Measurements from ENCODE around the gene ZNF839. TPM values are rescaled to one million over a fixed set of nuclear protein-coding genes. Genes with fewer than 3 reads are reported as not detected.
"Not testable (repeated sequence)": the region's sequence is repeated elsewhere in the genome, so short reads cannot be mapped to it uniquely, and the experiment has no call there.

The ZNF839 gene
- polyA plus RNA-seq, 2 donors, result 5.5 to 10.0 TPM

DNA sequence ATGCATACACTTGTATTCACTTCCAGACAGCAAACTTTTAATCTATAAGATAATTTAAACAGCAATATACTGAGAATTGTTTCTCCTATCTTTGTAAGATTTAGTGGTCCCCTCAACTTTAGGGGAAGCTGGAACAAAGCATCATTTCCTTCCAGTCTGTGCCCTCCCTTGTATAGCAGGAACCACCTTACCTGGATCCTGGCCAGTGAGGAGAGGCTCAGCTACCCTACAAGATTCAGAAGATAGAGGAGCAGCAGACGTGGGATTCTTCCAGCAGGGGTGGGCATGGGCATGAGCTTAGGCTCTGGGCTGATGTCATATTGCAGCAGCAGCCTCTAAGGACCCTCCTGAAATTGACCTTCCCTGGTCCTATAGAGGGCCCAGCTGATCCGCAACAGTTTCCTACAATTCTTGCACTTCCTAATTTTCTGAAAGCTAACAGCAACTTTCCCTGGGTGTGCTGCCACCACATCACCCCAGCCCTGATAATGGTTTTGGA, 35.9 kb upstream of the ZNF839 start:
- H3K27me3 ChIP-seq (ENCODE audit: control insufficient read depth in 1 of 2, insufficient read depth in 2 of 2, low read length in 2 of 2), result no peaks in the 10 kb centered on the region
- H3K4me1 ChIP-seq (ENCODE audit: control insufficient read depth in 2 of 2, insufficient read depth in 2 of 2, low read length in 1 of 2), result no peaks in the 10 kb centered on the region
- no peak overlapping the region for H3K4me3 ChIP-seq (ENCODE audit: low read depth in 1 of 2, low read length in 2 of 2)
- H3K36me3 ChIP-seq (ENCODE audit: control insufficient read depth in 2 of 2, insufficient read depth in 2 of 2, low read length in 1 of 2), result no peaks in the 10 kb centered on the region
- H3K27ac ChIP-seq (ENCODE audit: low read depth in 2 of 2, low read length in 1 of 2), result no peak overlapping the region
- H3K9me3 ChIP-seq (ENCODE audit: control insufficient read depth in 2 of 2, insufficient read depth in 1 of 2, low read depth in 1 of 2, low read length in 1 of 2), result no peaks in the 10 kb centered on the region
- 66 to 67% methylated on average over 2 of the region's 2 CpGs for WGBS, 2 donors

DNA sequence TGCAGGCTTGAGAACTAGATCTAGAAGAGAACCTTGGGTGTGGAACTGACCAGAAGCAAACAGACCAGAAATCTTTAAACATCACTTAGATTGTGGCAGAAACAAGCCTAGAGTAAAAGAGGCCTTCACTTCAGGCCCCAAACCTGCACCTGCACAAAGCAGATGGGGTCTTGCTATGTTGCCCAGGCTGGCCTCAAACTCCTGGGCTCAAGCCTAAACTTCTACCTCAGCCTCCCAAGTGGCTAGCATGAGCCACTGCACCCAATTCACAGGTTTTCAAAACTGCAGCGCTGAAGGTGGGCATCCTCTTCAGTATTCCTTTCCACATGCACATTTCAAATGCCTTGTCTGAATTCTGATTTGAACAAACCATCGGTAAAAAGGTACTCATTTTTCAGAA, 34.4 kb upstream of the ZNF839 start:
- Histone ChIP-seq H3K27me3 (ENCODE audit: control insufficient read depth in 1 of 2, insufficient read depth in 2 of 2, low read length in 2 of 2) (no peaks in the 10 kb centered on the region), H3K4me1 (ENCODE audit: control insufficient read depth in 2 of 2, insufficient read depth in 2 of 2, low read length in 1 of 2) (no peaks in the 10 kb centered on the region), H3K9me3 (ENCODE audit: control insufficient read depth in 2 of 2, insufficient read depth in 1 of 2, low read depth in 1 of 2, low read length in 1 of 2) (no peaks in the 10 kb centered on the region), H3K36me3 (ENCODE audit: control insufficient read depth in 2 of 2, insufficient read depth in 2 of 2, low read length in 1 of 2) (no peaks in the 10 kb centered on the region), H3K27ac (ENCODE audit: low read depth in 2 of 2, low read length in 1 of 2) (no peak overlapping the region), H3K4me3 (ENCODE audit: low read depth in 1 of 2, low read length in 2 of 2) (no peak overlapping the region)
- 83 to 95% methylated on average over 2 of the region's 2 CpGs for WGBS, 2 donors

DNA sequence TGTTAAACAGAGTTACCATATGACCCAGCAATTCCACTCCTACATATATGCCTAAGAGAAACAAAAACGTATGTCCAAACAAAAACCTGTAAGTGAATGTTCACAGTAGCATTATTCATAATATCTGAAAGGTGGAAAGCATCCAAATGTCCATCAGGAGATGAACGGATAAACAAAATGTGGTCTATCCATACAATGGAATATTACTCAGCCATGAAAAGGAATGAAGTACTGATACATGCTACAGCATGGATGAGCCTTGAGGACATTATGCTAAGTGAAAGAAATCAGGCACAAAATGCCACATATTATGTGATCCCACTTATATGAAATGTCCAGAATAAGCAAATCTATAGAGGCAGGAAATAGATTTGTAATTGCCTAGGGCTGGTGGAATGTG, 31.4 kb upstream of the ZNF839 start:
- Histone ChIP-seq H3K36me3 (ENCODE audit: control insufficient read depth in 2 of 2, insufficient read depth in 2 of 2, low read length in 1 of 2) (no peaks in the 10 kb centered on the region), H3K27ac (ENCODE audit: low read depth in 2 of 2, low read length in 1 of 2) (no peak overlapping the region), H3K4me3 (ENCODE audit: low read depth in 1 of 2, low read length in 2 of 2) (no peak overlapping the region), H3K4me1 (ENCODE audit: control insufficient read depth in 2 of 2, insufficient read depth in 2 of 2, low read length in 1 of 2) (no peaks in the 10 kb centered on the region), H3K9me3 (ENCODE audit: control insufficient read depth in 2 of 2, insufficient read depth in 1 of 2, low read depth in 1 of 2, low read length in 1 of 2) (no peaks in the 10 kb centered on the region), H3K27me3 (ENCODE audit: control insufficient read depth in 1 of 2, insufficient read depth in 2 of 2, low read length in 2 of 2) (no peaks in the 10 kb centered on the region)
- 92 to 94% methylated on average over 2 of the region's 2 CpGs for WGBS, 2 donors

DNA sequence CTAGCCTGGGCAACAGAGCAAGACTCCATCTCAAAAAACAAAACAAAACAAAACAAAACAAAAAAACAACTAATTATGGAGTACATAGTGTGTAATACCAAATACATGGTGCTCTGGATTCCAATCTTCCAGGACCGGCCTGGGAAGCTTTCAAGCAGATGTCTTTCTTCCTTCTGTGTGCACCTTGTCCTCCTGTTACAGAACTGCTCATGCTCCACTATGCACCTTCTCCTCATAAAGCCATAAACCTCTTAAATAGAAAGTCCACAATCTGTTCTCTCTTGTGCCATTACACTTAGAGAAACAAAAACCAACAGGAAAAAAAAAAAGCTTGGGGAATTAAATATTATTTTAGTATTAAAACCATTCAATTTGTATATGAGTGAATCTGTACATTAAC, 27.1 kb upstream of the ZNF839 start:
- H3K27me3 ChIP-seq (ENCODE audit: control insufficient read depth in 1 of 2, insufficient read depth in 2 of 2, low read length in 2 of 2), result no peaks in the 10 kb centered on the region
- H3K4me3 ChIP-seq (ENCODE audit: low read depth in 1 of 2, low read length in 2 of 2), result no peak overlapping the region
- no peaks in the 10 kb centered on the region for H3K9me3 ChIP-seq (ENCODE audit: control insufficient read depth in 2 of 2, insufficient read depth in 1 of 2, low read depth in 1 of 2, low read length in 1 of 2)
- WGBS, 2 donors, result 88 to 98% methylated on average over 1 of the region's 1 CpG
- no peak overlapping the region for H3K27ac ChIP-seq (ENCODE audit: low read depth in 2 of 2, low read length in 1 of 2)
- H3K4me1 ChIP-seq (ENCODE audit: control insufficient read depth in 2 of 2, insufficient read depth in 2 of 2, low read length in 1 of 2), result no peaks in the 10 kb centered on the region
- no peaks in the 10 kb centered on the region for H3K36me3 ChIP-seq (ENCODE audit: control insufficient read depth in 2 of 2, insufficient read depth in 2 of 2, low read length in 1 of 2)

DNA sequence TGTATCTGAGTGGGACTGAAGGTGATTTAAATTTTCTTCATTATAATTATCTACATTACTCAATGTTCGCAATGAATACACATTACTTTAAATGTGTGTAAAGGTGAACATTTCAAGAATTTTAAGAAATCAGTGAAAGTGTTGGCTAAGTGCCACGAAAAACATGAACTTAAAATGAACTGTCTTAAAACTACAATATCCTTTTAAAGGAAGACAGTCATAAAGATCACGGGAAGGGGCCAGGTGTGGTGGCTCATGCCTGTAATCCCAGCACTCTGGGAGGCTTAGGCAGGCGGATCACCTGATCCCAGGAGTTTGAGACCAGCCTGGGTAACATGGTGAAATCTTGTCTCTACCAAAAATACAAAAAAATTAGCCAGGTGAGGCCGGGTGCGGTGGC, 25.8 kb upstream of the ZNF839 start:
- Histone ChIP-seq H3K9me3 (ENCODE audit: control insufficient read depth in 2 of 2, insufficient read depth in 1 of 2, low read depth in 1 of 2, low read length in 1 of 2) (no peaks in the 10 kb centered on the region), H3K4me1 (ENCODE audit: control insufficient read depth in 2 of 2, insufficient read depth in 2 of 2, low read length in 1 of 2) (no peaks in the 10 kb centered on the region), H3K27me3 (ENCODE audit: control insufficient read depth in 1 of 2, insufficient read depth in 2 of 2, low read length in 2 of 2) (no peaks in the 10 kb centered on the region), H3K27ac (ENCODE audit: low read depth in 2 of 2, low read length in 1 of 2) (no peak overlapping the region), H3K4me3 (ENCODE audit: low read depth in 1 of 2, low read length in 2 of 2) (no peak overlapping the region), H3K36me3 (ENCODE audit: control insufficient read depth in 2 of 2, insufficient read depth in 2 of 2, low read length in 1 of 2) (no peaks in the 10 kb centered on the region)
- 75 to 77% methylated on average over 6 of the region's 6 CpGs for WGBS, 2 donors

GRCh38 chr14:102295270-102295669, 24.3 kb upstream of the ZNF839 start:
- Histone ChIP-seq H3K4me3 (ENCODE audit: low read depth in 1 of 2, low read length in 2 of 2) (no peak overlapping the region), H3K27ac (ENCODE audit: low read depth in 2 of 2, low read length in 1 of 2) (no peak overlapping the region)
- WGBS, 2 donors, result 57 to 60% methylated on average over 3 of the region's 3 CpGs

DNA sequence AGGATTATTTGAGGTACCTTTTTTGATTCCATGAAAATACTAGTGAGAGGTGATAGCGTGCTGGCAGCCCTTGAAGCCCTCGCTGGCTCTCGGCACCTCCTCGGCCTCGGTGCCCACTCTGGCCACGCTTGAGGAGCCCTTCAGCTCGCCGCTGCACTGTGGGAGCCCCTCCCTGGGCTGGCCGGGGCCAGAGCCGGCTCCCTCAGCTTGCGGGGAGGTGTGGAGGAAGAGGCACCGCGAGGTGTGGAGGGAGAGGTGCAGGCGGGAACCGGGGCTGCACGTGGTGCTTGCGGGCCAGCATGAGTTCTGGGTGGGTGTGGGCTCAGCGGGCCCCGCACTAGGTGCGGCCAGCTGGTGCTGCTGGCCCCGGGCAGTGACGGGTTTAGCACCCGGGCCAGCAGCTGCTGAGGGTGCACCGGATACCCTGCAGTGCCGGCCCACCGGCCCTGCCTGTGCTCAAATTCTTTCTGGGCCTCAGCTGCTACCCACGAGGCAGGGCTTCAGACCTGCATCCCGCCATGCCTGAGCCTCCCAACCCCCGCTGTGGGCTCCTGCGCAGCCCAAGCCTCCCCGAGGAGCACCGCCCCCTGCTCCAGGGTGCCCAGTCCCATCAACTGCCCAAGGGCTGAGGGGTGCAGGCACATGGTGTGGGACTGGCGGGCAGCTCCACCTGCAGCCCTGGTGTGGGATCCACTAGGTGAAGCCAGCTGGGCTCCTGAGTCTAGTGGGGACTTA, 21.9 kb upstream of the ZNF839 start:
- no peaks in the 10 kb centered on the region for H3K36me3 ChIP-seq (ENCODE audit: control insufficient read depth in 2 of 2, insufficient read depth in 2 of 2, low read length in 1 of 2)
- H3K9me3 ChIP-seq (ENCODE audit: control insufficient read depth in 2 of 2, insufficient read depth in 1 of 2, low read depth in 1 of 2, low read length in 1 of 2), result no peaks in the 10 kb centered on the region
- H3K4me1 ChIP-seq (ENCODE audit: control insufficient read depth in 2 of 2, insufficient read depth in 2 of 2, low read length in 1 of 2), result no peaks in the 10 kb centered on the region
- 96% methylated on average over 30 to 33 of the region's 33 CpGs for WGBS, 2 donors
- no peak overlapping the region for H3K27ac ChIP-seq (ENCODE audit: low read depth in 2 of 2, low read length in 1 of 2)
- H3K27me3 ChIP-seq (ENCODE audit: control insufficient read depth in 1 of 2, insufficient read depth in 2 of 2, low read length in 2 of 2), result no peaks in the 10 kb centered on the region
- H3K4me3 ChIP-seq (ENCODE audit: low read depth in 1 of 2, low read length in 2 of 2), result no peak overlapping the region

More at GRCh38 chr14:102295270-102295669, 24.3 kb upstream of the ZNF839 start:
- no peaks in the 10 kb centered on the region for H3K4me1 ChIP-seq (ENCODE audit: control insufficient read depth in 2 of 2, insufficient read depth in 2 of 2, low read length in 1 of 2)
- H3K9me3 ChIP-seq (ENCODE audit: control insufficient read depth in 2 of 2, insufficient read depth in 1 of 2, low read depth in 1 of 2, low read length in 1 of 2), result no peaks in the 10 kb centered on the region
- no peaks in the 10 kb centered on the region for H3K36me3 ChIP-seq (ENCODE audit: control insufficient read depth in 2 of 2, insufficient read depth in 2 of 2, low read length in 1 of 2)
- H3K27me3 ChIP-seq (ENCODE audit: control insufficient read depth in 1 of 2, insufficient read depth in 2 of 2, low read length in 2 of 2), result no peaks in the 10 kb centered on the region

DNA sequence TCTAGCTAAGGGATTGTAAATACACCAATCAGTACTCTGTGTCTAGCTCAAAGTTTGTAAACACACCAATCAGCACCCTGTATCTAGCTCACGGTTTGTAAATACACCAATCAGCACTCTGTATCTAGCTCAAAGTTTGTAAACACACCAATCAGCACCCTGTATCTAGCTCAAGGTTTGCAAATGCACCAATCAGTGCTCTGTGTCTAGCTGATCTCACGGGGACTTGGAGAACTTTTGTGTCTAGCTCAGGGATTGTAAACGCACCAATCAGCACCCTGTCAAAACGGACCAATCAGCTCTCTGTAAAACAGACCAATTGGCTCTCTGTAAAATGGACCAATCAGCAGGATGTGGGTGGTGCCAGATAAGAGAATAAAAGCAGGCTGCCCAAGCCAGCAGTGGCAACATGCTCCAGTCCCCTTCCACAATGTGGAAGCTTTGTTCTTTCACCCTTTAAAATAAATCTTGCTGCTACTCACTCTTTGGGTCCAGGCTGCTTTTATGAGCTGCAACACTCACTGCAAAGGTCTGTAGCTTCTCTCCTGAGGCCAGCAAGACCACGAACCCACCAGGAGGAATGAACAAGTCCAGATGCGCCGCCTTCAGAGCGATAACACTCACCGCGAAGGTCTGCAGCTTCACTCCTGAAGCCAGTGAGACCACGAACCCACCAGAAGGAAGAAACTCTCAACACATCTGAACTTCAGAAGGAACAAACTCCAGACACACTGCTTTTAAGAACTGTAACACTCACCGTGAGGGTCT, 21.1 kb upstream of the ZNF839 start:
- H3K36me3 ChIP-seq (ENCODE audit: control insufficient read depth in 2 of 2, insufficient read depth in 2 of 2, low read length in 1 of 2); H3K4me3 ChIP-seq (ENCODE audit: low read depth in 1 of 2, low read length in 2 of 2); H3K4me1 ChIP-seq (ENCODE audit: control insufficient read depth in 2 of 2, insufficient read depth in 2 of 2, low read length in 1 of 2); H3K27ac ChIP-seq (ENCODE audit: low read depth in 2 of 2, low read length in 1 of 2); H3K9me3 ChIP-seq (ENCODE audit: control insufficient read depth in 2 of 2, insufficient read depth in 1 of 2, low read depth in 1 of 2, low read length in 1 of 2); H3K27me3 ChIP-seq (ENCODE audit: control insufficient read depth in 1 of 2, insufficient read depth in 2 of 2, low read length in 2 of 2): not testable (repeated sequence)
- 85 to 90% methylated on average over 12 of the region's 12 CpGs for WGBS, 2 donors

- 87 to 95% methylated on average over 3 of the region's 3 CpGs for WGBS, 2 donors
- H3K4me3 ChIP-seq (ENCODE audit: low read depth in 1 of 2, low read length in 2 of 2), result no peak overlapping the region
- no peaks in the 10 kb centered on the region for H3K36me3 ChIP-seq (ENCODE audit: control insufficient read depth in 2 of 2, insufficient read depth in 2 of 2, low read length in 1 of 2)
- H3K4me1 ChIP-seq (ENCODE audit: control insufficient read depth in 2 of 2, insufficient read depth in 2 of 2, low read length in 1 of 2), result no peaks in the 10 kb centered on the region
- no peak overlapping the region for H3K27ac ChIP-seq (ENCODE audit: low read depth in 2 of 2, low read length in 1 of 2)
- no peaks in the 10 kb centered on the region for H3K27me3 ChIP-seq (ENCODE audit: control insufficient read depth in 1 of 2, insufficient read depth in 2 of 2, low read length in 2 of 2)
- H3K9me3 ChIP-seq (ENCODE audit: control insufficient read depth in 2 of 2, insufficient read depth in 1 of 2, low read depth in 1 of 2, low read length in 1 of 2), result no peaks in the 10 kb centered on the region
Observed at GRCh38 chr14:102303664-102304063, 15.9 kb upstream of the ZNF839 start.

Data from esophagus (tissue), 2 donors.